HG03565 (cell line): Measurements from ENCODE around the gene EFNA5.

Source experiments
- ATAC-seq: cut with Tn5 transposase; IDR thresholded peaks from one replicate; pipeline ENCODE4 v1.9.1; 2021; ENCODE audit warnings: mild to moderate bottlenecking, moderate library complexity; ENCODE audit not compliant: unreplicated experiment

EFNA5 gene

GRCh38 chr5:107604990-107605389 lies 65.7 kb downstream of the EFNA5 start:
- no peak for ATAC-seq

GRCh38 chr5:107604146-107604910 lies 66.4 kb downstream of the EFNA5 start:
- ATAC-seq, result no peak

- ATAC-seq, result no peak
These were observed 67.4 kb downstream of the EFNA5 start for GRCh38 chr5:107603349-107603748.

- ATAC-seq, result no peak
These were observed 67.8 kb downstream of the EFNA5 start for GRCh38 chr5:107602896-107603295.

GRCh38 chr5:107601076-107601475 lies 69.7 kb downstream of the EFNA5 start:
- no peak for ATAC-seq

GRCh38 chr5:107598958-107599357 lies 71.8 kb downstream of the EFNA5 start:
- no peak for ATAC-seq

- no peak for ATAC-seq
These were observed 72.9 kb downstream of the EFNA5 start for GRCh38 chr5:107597803-107598202.

- ATAC-seq, result no peak
These were observed 73.5 kb downstream of the EFNA5 start for GRCh38 chr5:107597247-107597646.

GRCh38 chr5:107594253-107595045 lies 76.3 kb downstream of the EFNA5 start:
- no peak for ATAC-seq

GRCh38 chr5:107593009-107593408 lies 77.7 kb downstream of the EFNA5 start:
- no peak for ATAC-seq

GRCh38 chr5:107592515-107592914 lies 78.2 kb downstream of the EFNA5 start:
- ATAC-seq, result no peak

GRCh38 chr5:107590686-107591085 lies 80.1 kb downstream of the EFNA5 start:
- no peak for ATAC-seq

GRCh38 chr5:107589520-107590193 lies 81.1 kb downstream of the EFNA5 start:
- ATAC-seq, result no peak

GRCh38 chr5:107582625-107583024 lies 88.1 kb downstream of the EFNA5 start:
- no peak for ATAC-seq

- no peak for ATAC-seq
These were observed 89.6 kb downstream of the EFNA5 start for GRCh38 chr5:107580889-107581820.

- no peak for ATAC-seq
These were observed 92.6 kb downstream of the EFNA5 start for GRCh38 chr5:107578051-107578635.

GRCh38 chr5:107577394-107577950 lies 93.3 kb downstream of the EFNA5 start:
- ATAC-seq, result no peak

GRCh38 chr5:107576736-107577393 lies 93.9 kb downstream of the EFNA5 start:
- no peak for ATAC-seq

- no peak for ATAC-seq
These were observed 94.6 kb downstream of the EFNA5 start for GRCh38 chr5:107576155-107576554.
